C4-2B (cell line): Measurements from ENCODE around the gene ART3.

ENCODE experiments used
- ZFX ChIP-seq: fragments of 450-650 bp; IDR thresholded peaks from 2 replicates; pipeline ENCODE4 v1.6.1; 2017
- TF ChIP-seq, protein P1 (sequence below): fragments of 450-650 bp; conservative IDR thresholded peaks from 2 replicates; pipeline ENCODE4 v1.5.1; 2017; ENCODE audit warnings: mild to moderate bottlenecking

DNA sequence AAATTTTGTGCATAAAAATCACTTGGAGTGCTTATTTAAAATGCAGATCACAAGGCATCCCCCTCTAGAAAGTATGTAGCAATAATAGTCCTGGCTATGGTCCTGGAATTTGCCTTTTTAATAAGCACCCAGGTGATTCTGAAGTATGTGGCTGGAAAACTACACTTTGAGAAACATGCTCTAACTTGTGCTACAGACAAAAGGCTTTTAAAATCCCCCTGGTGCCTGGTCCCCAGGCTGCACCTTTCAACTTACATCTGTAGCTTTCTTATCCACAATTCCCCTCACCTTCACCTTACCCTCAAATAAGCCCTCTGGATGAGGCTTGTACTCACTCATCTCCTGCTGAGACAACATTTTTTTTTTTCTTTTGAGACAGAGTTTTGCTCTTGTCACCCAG lies 21.1 kb downstream of the ART3 start:
- TF ChIP-seq, protein P1, sequence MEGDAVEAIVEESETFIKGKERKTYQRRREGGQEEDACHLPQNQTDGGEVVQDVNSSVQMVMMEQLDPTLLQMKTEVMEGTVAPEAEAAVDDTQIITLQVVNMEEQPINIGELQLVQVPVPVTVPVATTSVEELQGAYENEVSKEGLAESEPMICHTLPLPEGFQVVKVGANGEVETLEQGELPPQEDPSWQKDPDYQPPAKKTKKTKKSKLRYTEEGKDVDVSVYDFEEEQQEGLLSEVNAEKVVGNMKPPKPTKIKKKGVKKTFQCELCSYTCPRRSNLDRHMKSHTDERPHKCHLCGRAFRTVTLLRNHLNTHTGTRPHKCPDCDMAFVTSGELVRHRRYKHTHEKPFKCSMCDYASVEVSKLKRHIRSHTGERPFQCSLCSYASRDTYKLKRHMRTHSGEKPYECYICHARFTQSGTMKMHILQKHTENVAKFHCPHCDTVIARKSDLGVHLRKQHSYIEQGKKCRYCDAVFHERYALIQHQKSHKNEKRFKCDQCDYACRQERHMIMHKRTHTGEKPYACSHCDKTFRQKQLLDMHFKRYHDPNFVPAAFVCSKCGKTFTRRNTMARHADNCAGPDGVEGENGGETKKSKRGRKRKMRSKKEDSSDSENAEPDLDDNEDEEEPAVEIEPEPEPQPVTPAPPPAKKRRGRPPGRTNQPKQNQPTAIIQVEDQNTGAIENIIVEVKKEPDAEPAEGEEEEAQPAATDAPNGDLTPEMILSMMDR: no peak
- TF ChIP-seq ZFX: no peak
